ENCODE measurements around the gene LEMD2. TPM values are rescaled to one million over a fixed set of nuclear protein-coding genes. Genes with fewer than 3 reads are reported as not detected.

LEMD2 gene
- total and polyA plus RNA-seq, 10 donors, result 38.6 to 97.6 (median 61.6) TPM

GRCh38 chr6:33758815-33759216 lies 30.1 kb downstream of the LEMD2 start:
- Histone ChIP-seq H3K4me1 (peaks cover 0 to 31% (median 14%) of the 10 kb centered on the region in 6 donors), H3K4me3 (no peak overlapping the region), H3K9me3 (no peaks in the 10 kb centered on the region), H3K27ac (no peak overlapping the region), H3K36me3 (no peaks in the 10 kb centered on the region), H3K27me3 (replicated peaks in 1 of 7) (no peaks in the 10 kb centered on the region)
- DNase-seq, result no peak
- intact Hi-C loops (cut with DNase I; ENCODE audit: low total_unique reads), result no loop called here
- WGBS, 5 donors, result 63 to 81% (median 66%) methylated on average over 7 of the region's 7 CpGs
- no peak for TF ChIP-seq CTCF (IDR thresholded peaks at IDR 0.05 in 8 of 11, conservative IDR thresholded peaks at IDR 0.05 in 3 of 11)
- no peak for TF ChIP-seq POLR2AphosphoS5 (IDR thresholded peaks at IDR 0.05)
- TF ChIP-seq POLR2A (IDR thresholded peaks at IDR 0.05), result no peak

- H3K27ac ChIP-seq, result no peak overlapping the region
- H3K4me1 ChIP-seq, result peaks cover 0 to 28% (median 12%) of the 10 kb centered on the region in 6 donors
- WGBS, 5 donors, result 77 to 86% (median 81%) methylated on average over 10 of the region's 10 CpGs
- no peaks in the 10 kb centered on the region for H3K27me3 ChIP-seq (replicated peaks in 1 of 7)
- no peaks in the 10 kb centered on the region for H3K9me3 ChIP-seq
- no peak for DNase-seq
- intact Hi-C loops (cut with DNase I; ENCODE audit: low total_unique reads), result no loop called here
- H3K4me3 ChIP-seq, result no peak overlapping the region
- no peaks in the 10 kb centered on the region for H3K36me3 ChIP-seq
- no peak for TF ChIP-seq POLR2AphosphoS5 (IDR thresholded peaks at IDR 0.05)
- no peak for TF ChIP-seq CTCF (IDR thresholded peaks at IDR 0.05 in 8 of 11, conservative IDR thresholded peaks at IDR 0.05 in 3 of 11)
- TF ChIP-seq POLR2A (IDR thresholded peaks at IDR 0.05), result no peak
These were observed 31.0 kb downstream of the LEMD2 start for GRCh38 chr6:33757906-33758305.

GRCh38 chr6:33757113-33757512 lies 31.8 kb downstream of the LEMD2 start:
- no peaks in the 10 kb centered on the region for H3K27me3 ChIP-seq (replicated peaks in 1 of 7)
- H3K9me3 ChIP-seq, result no peaks in the 10 kb centered on the region
- TF ChIP-seq POLR2AphosphoS5 (IDR thresholded peaks at IDR 0.05), result no peak
- no peak for TF ChIP-seq POLR2A (IDR thresholded peaks at IDR 0.05)
- TF ChIP-seq CTCF (IDR thresholded peaks at IDR 0.05 in 8 of 11, conservative IDR thresholded peaks at IDR 0.05 in 3 of 11), result no peak
- H3K4me3 ChIP-seq, result no peak overlapping the region
- H3K4me1 ChIP-seq, result peaks cover 0 to 20% (median 9%) of the 10 kb centered on the region in 6 donors
- no peak overlapping the region for H3K27ac ChIP-seq
- WGBS, 5 donors, result 85 to 91% (median 85%) methylated on average over 3 of the region's 3 CpGs
- H3K36me3 ChIP-seq, result no peaks in the 10 kb centered on the region
- DNase-seq, result no peak
- intact Hi-C loops (cut with DNase I; ENCODE audit: low total_unique reads), result no loop called here

- DNase-seq, result no peak
- Histone ChIP-seq H3K27me3 (replicated peaks in 1 of 7) (no peaks in the 10 kb centered on the region), H3K4me1 (peaks cover 0 to 14% (median 5%) of the 10 kb centered on the region in 6 donors), H3K9me3 (no peaks in the 10 kb centered on the region), H3K27ac (no peak overlapping the region), H3K36me3 (no peaks in the 10 kb centered on the region), H3K4me3 (no peak overlapping the region)
- TF ChIP-seq POLR2A (IDR thresholded peaks at IDR 0.05) (no peak), CTCF (IDR thresholded peaks at IDR 0.05 in 8 of 11, conservative IDR thresholded peaks at IDR 0.05 in 3 of 11) (no peak), POLR2AphosphoS5 (IDR thresholded peaks at IDR 0.05) (no peak)
- intact Hi-C loops (cut with DNase I; ENCODE audit: low total_unique reads), result no loop called here
- 80 to 93% (median 84%) methylated on average over 11 to 12 of the region's 12 CpGs for WGBS, 5 donors
These were observed 32.5 kb downstream of the LEMD2 start for GRCh38 chr6:33756211-33756954.
